ACC112 (cell line): ENCODE measurements around the gene RNF166.

Source experiments
- H2AFZ ChIP-seq: fragments of 200-600 bp; sonication (generic); one replicate; pipeline ENCODE4 v1.6.0; 2017; ENCODE audit warnings: antibody characterized with exemption, low read length; ENCODE audit not compliant: unreplicated experiment
- H3K27ac ChIP-seq: fragments of 200-600 bp; sonication (generic); 2 replicates; pipeline ENCODE4 v1.5.1; 2014; ENCODE audit warnings: low read depth, mild to moderate bottlenecking, antibody characterized with exemption, low read length, moderate library complexity
- H3K27me3 ChIP-seq: fragments of 200-600 bp; sonication (generic); 2 replicates; pipeline ENCODE4 v1.6.1; 2014; ENCODE audit warnings: mild to moderate bottlenecking, antibody characterized with exemption, low read length, moderate library complexity, mixed read lengths; ENCODE audit not compliant: insufficient read depth
- H3K36me3 ChIP-seq: fragments of 200-600 bp; sonication (generic); 2 replicates; pipeline ENCODE4 v1.6.1; 2016; ENCODE audit warnings: mild to moderate bottlenecking, antibody characterized with exemption, low read length, moderate library complexity, mixed read lengths; ENCODE audit not compliant: insufficient read depth
- H3K4me1 ChIP-seq: fragments of 200-600 bp; sonication (generic); one replicate; pipeline ENCODE4 v1.6.1; 2016; ENCODE audit warnings: low read length, mixed read lengths; ENCODE audit not compliant: insufficient read depth, unreplicated experiment, control insufficient read depth
- H3K4me3 ChIP-seq: fragments of 200-600 bp; sonication (generic); 2 replicates; pipeline ENCODE4 v1.5.1; 2014; ENCODE audit warnings: mild to moderate bottlenecking, low read depth, low read length
- H3K79me2 ChIP-seq: fragments of 200-600 bp; sonication (generic); one replicate; pipeline ENCODE4 v1.6.0; 2016; ENCODE audit warnings: low read length; ENCODE audit not compliant: control insufficient read depth, unreplicated experiment, insufficient read depth

Gene RNF166

GRCh38 chr16:88706229-88706964 lies at the start of gene RNF166, which contains the start of gene CTU2:
RNF166 (minus strand) TSS chr16:88706408; CDS start chr16:88706325, 83 bp downstream.
CTU2 (plus strand) TSS chr16:88706503; CDS start chr16:88706531, 28 bp downstream.
- H2AFZ ChIP-seq, result peak within 1 kb of the TSS; percentile 97
- no peaks in the 10 kb centered on the region for H3K27me3 ChIP-seq
- H3K4me3 ChIP-seq, result peak within 1 kb of the TSS; percentile 85
- no peaks in the 10 kb centered on the region; the same call in 1 of the 2 replicates for H3K36me3 ChIP-seq
- H3K27ac ChIP-seq, result peak within 1 kb of the TSS; percentile 39; the same call in 1 of the 2 replicates
- H3K4me1 ChIP-seq, result peaks cover 13% of the 10 kb centered on the region
- H3K79me2 ChIP-seq, result peaks cover 28% of the 10 kb centered on the region

GRCh38 chr16:88754912-88755744 lies 48.9 kb upstream of the RNF166 start:
- Histone ChIP-seq H2AFZ (no peak overlapping the region), H3K27me3 (no peaks in the 10 kb centered on the region), H3K27ac (no peak overlapping the region), H3K36me3 (0 out of 2 replicates have a peak, but pooled peaks cover 2% of the 10 kb centered on the region), H3K4me3 (no peak overlapping the region), H3K4me1 (no peaks in the 10 kb centered on the region), H3K79me2 (peaks cover 82% of the 10 kb centered on the region)

GRCh38 chr16:88754109-88754911 lies 48.1 kb upstream of the RNF166 start:
- H3K4me1 ChIP-seq, result no peaks in the 10 kb centered on the region
- H3K4me3 ChIP-seq, result no peak overlapping the region
- 0 out of 2 replicates have a peak, but pooled peaks cover 2% of the 10 kb centered on the region for H3K36me3 ChIP-seq
- H2AFZ ChIP-seq, result no peak overlapping the region
- peak overlapping the region; percentile 13; the same call in 1 of the 2 replicates for H3K27ac ChIP-seq
- H3K27me3 ChIP-seq, result no peaks in the 10 kb centered on the region
- H3K79me2 ChIP-seq, result peaks cover 76% of the 10 kb centered on the region

GRCh38 chr16:88753602-88754001 lies 47.4 kb upstream of the RNF166 start:
- H3K79me2 ChIP-seq, result peaks cover 70% of the 10 kb centered on the region
- no peaks in the 10 kb centered on the region for H3K27me3 ChIP-seq
- no peak overlapping the region for H2AFZ ChIP-seq
- H3K36me3 ChIP-seq, result 0 out of 2 replicates have a peak, but pooled peaks cover 2% of the 10 kb centered on the region
- H3K4me1 ChIP-seq, result no peaks in the 10 kb centered on the region
- H3K4me3 ChIP-seq, result no peak overlapping the region
- H3K27ac ChIP-seq, result no peak overlapping the region

GRCh38 chr16:88753191-88753590 lies 47.0 kb upstream of the RNF166 start:
- no peak overlapping the region for H2AFZ ChIP-seq
- H3K4me1 ChIP-seq, result no peaks in the 10 kb centered on the region
- H3K27me3 ChIP-seq, result no peaks in the 10 kb centered on the region
- H3K36me3 ChIP-seq, result 0 out of 2 replicates have a peak, but pooled peaks cover 2% of the 10 kb centered on the region
- no peak overlapping the region for H3K27ac ChIP-seq
- H3K79me2 ChIP-seq, result peaks cover 68% of the 10 kb centered on the region
- H3K4me3 ChIP-seq, result no peak overlapping the region

GRCh38 chr16:88752386-88753002 lies 46.3 kb upstream of the RNF166 start:
- H3K4me1 ChIP-seq, result no peaks in the 10 kb centered on the region
- no peak overlapping the region for H3K27ac ChIP-seq
- H3K79me2 ChIP-seq, result peaks cover 64% of the 10 kb centered on the region

GRCh38 chr16:88750854-88751253 lies 44.6 kb upstream of the RNF166 start:
- Histone ChIP-seq H3K27ac (no peak overlapping the region), H3K4me1 (peaks cover 3% of the 10 kb centered on the region), H3K4me3 (no peak overlapping the region), H3K27me3 (no peaks in the 10 kb centered on the region), H3K36me3 (0 out of 2 replicates have a peak, but pooled peaks cover 2% of the 10 kb centered on the region), H2AFZ (no peak overlapping the region), H3K79me2 (peaks cover 52% of the 10 kb centered on the region)

More at GRCh38 chr16:88752386-88753002, 46.3 kb upstream of the RNF166 start:
- Histone ChIP-seq H2AFZ (no peak overlapping the region), H3K4me3 (no peak overlapping the region), H3K36me3 (0 out of 2 replicates have a peak, but pooled peaks cover 2% of the 10 kb centered on the region), H3K27me3 (no peaks in the 10 kb centered on the region)

- H3K4me3 ChIP-seq, result no peak overlapping the region
- peaks cover 40% of the 10 kb centered on the region for H3K79me2 ChIP-seq
- H2AFZ ChIP-seq, result no peak overlapping the region
- 0 out of 2 replicates have a peak, but pooled peaks cover 2% of the 10 kb centered on the region for H3K36me3 ChIP-seq
- no peaks in the 10 kb centered on the region for H3K27me3 ChIP-seq
- no peak overlapping the region for H3K27ac ChIP-seq
- H3K4me1 ChIP-seq, result peaks cover 4% of the 10 kb centered on the region
Observed at GRCh38 chr16:88749358-88749757, 43.1 kb upstream of the RNF166 start.

- Histone ChIP-seq H3K36me3 (0 out of 2 replicates have a peak, but pooled peaks cover 2% of the 10 kb centered on the region), H2AFZ (no peak overlapping the region), H3K4me3 (no peak overlapping the region), H3K79me2 (peaks cover 30% of the 10 kb centered on the region), H3K27ac (no peak overlapping the region), H3K4me1 (peaks cover 4% of the 10 kb centered on the region), H3K27me3 (no peaks in the 10 kb centered on the region)
Observed at GRCh38 chr16:88748364-88748763, 42.2 kb upstream of the RNF166 start.
